H9 (cell line): ENCODE results near the gene DENR. TPM values are rescaled to one million over a fixed set of nuclear protein-coding genes. Genes with fewer than 3 reads are reported as not detected.
"Not testable (repeated sequence)": the region's sequence is repeated elsewhere in the genome, so short reads cannot be mapped to it uniquely, and the experiment has no call there.

Experiments used
- DNase-seq: peaks from one replicate; pipeline ENCODE4 v3.0.0-alpha.2; 2017
- H2AFZ ChIP-seq: one replicate; pipeline ENCODE4 v1.6.1; 2013; ENCODE audit warnings: mild to moderate bottlenecking, low read length, control low read depth, moderate library complexity
- H2AK5ac ChIP-seq: 2 replicates; pipeline ENCODE4 v1.6.1; 2013; ENCODE audit warnings: low read length, control low read depth, mixed read lengths; ENCODE audit not compliant: insufficient read length
- H2BK120ac ChIP-seq: one replicate; pipeline ENCODE4 v1.6.1; 2013; ENCODE audit warnings: low read depth, mild to moderate bottlenecking, low read length, control low read depth, inconsistent platforms; ENCODE audit not compliant: poor library complexity, severe bottlenecking
- H2BK12ac ChIP-seq: 2 replicates; pipeline ENCODE4 v1.6.1; 2013; ENCODE audit warnings: low read length, control low read depth, mixed read lengths, low read depth; ENCODE audit not compliant: insufficient read length
- H2BK15ac ChIP-seq: 2 replicates; pipeline ENCODE4 v1.6.1; 2013; ENCODE audit warnings: low read depth, low read length, control low read depth
- H2BK20ac ChIP-seq: one replicate; pipeline ENCODE4 v1.6.1; 2013; ENCODE audit warnings: low read depth, mild to moderate bottlenecking, low read length, control low read depth, inconsistent platforms; ENCODE audit not compliant: poor library complexity, severe bottlenecking
- H2BK5ac ChIP-seq: 2 replicates; pipeline ENCODE4 v1.6.1; 2013; ENCODE audit warnings: low read length, control low read depth, mixed read lengths; ENCODE audit not compliant: insufficient read length
- H3K14ac ChIP-seq: 2 replicates; pipeline ENCODE4 v1.6.1; 2013; ENCODE audit warnings: low read length, control low read depth; ENCODE audit not compliant: insufficient read depth
- H3K18ac ChIP-seq: 2 replicates; pipeline ENCODE4 v1.6.1; 2013; ENCODE audit warnings: low read depth, mild to moderate bottlenecking, mixed read lengths, low read length, control low read depth; ENCODE audit not compliant: insufficient read length
- H3K23ac ChIP-seq: 2 replicates; pipeline ENCODE4 v1.6.1; 2013; ENCODE audit warnings: low read length, control low read depth, mixed read lengths, low read depth; ENCODE audit not compliant: insufficient read length
- H3K23me2 ChIP-seq: 2 replicates; pipeline ENCODE4 v1.6.1; 2013; ENCODE audit warnings: low read depth, mild to moderate bottlenecking, mixed read lengths, low read length, control low read depth; ENCODE audit not compliant: insufficient read length, poor library complexity, severe bottlenecking
- H3K27ac ChIP-seq: 2 replicates; pipeline ENCODE4 v1.5.1; 2013; ENCODE audit warnings: low read length, control low read depth, mixed read lengths, low read depth; ENCODE audit not compliant: insufficient read length
- H3K27me3 ChIP-seq: 2 replicates; pipeline ENCODE4 v1.6.1; 2013; ENCODE audit warnings: low read length, control low read depth, inconsistent platforms; ENCODE audit not compliant: insufficient read depth
- H3K4ac ChIP-seq: 2 replicates; pipeline ENCODE4 v1.6.1; 2013; ENCODE audit warnings: low read depth, mild to moderate bottlenecking, control low read depth, inconsistent platforms, low read length, moderate library complexity
- H3K4me1 ChIP-seq: 2 replicates; pipeline ENCODE4 v1.6.1; 2013; ENCODE audit warnings: low read length, control low read depth, inconsistent platforms; ENCODE audit not compliant: insufficient read depth
- H3K4me2 ChIP-seq: 2 replicates; pipeline ENCODE4 v1.6.1; 2013; ENCODE audit warnings: low read length, control low read depth, mixed read lengths; ENCODE audit not compliant: insufficient read length, insufficient read depth
- H3K56ac ChIP-seq: 2 replicates; pipeline ENCODE4 v1.6.1; 2013; ENCODE audit warnings: low read depth, mild to moderate bottlenecking, mixed read lengths, low read length, control low read depth; ENCODE audit not compliant: insufficient read length
- H3K79me1 ChIP-seq: 2 replicates; pipeline ENCODE4 v1.6.1; 2013; ENCODE audit warnings: low read depth, mild to moderate bottlenecking, moderate library complexity, low read length, control low read depth, inconsistent platforms; ENCODE audit not compliant: insufficient read depth, poor library complexity, severe bottlenecking
- H3K79me2 ChIP-seq: 2 replicates; pipeline ENCODE4 v1.6.1; 2013; ENCODE audit warnings: low read length, control low read depth, inconsistent platforms; ENCODE audit not compliant: insufficient read depth
- H3K9ac ChIP-seq: 2 replicates; pipeline ENCODE4 v1.6.1; 2013; ENCODE audit warnings: low read length, control low read depth, mixed read lengths; ENCODE audit not compliant: insufficient read length; ENCODE audit errors: extremely low read depth
- H3K9me3 ChIP-seq: one replicate; pipeline ENCODE4 v1.6.1; 2013; ENCODE audit warnings: low read depth, low read length, inconsistent platforms; ENCODE audit not compliant: control insufficient read depth
- H3T11ph ChIP-seq: one replicate; pipeline ENCODE4 v1.6.1; 2013; ENCODE audit warnings: mild to moderate bottlenecking, low read length, control low read depth, inconsistent platforms
- H4K20me1 ChIP-seq: one replicate; pipeline ENCODE4 v1.6.1; 2013; ENCODE audit not compliant: control insufficient read depth, insufficient read length, insufficient read depth
- H4K5ac ChIP-seq: 2 replicates; pipeline ENCODE4 v1.6.1; 2013; ENCODE audit warnings: low read depth, mild to moderate bottlenecking, mixed read lengths, low read length, control low read depth; ENCODE audit not compliant: insufficient read length
- H4K8ac ChIP-seq: replicated peaks from 2 replicates; pipeline ENCODE4 v1.6.1; 2013; ENCODE audit warnings: low read length, control low read depth, mixed read lengths, low read depth; ENCODE audit not compliant: insufficient read length
- H4K91ac ChIP-seq: 2 replicates; pipeline ENCODE4 v1.6.1; 2013; ENCODE audit warnings: low read depth, mild to moderate bottlenecking, moderate library complexity, mixed read lengths, low read length, control low read depth; ENCODE audit not compliant: insufficient read length
- H3K27ac Mint-ChIP-seq, 3 experiments: 2 replicates in 2 of 3; 3 replicates in 1 of 3; pipeline ENCODE4 v1.8.0; 2020 to 2021; ENCODE audit warnings: mixed read lengths in 3 of 3, mild to moderate bottlenecking in 1 of 3, moderate library complexity in 1 of 3
- H3K27me3 Mint-ChIP-seq: 2 replicates; pipeline ENCODE4 v1.8.0; 2021; ENCODE audit warnings: low read depth, mild to moderate bottlenecking, moderate library complexity, mixed read lengths
- H3K36me3 Mint-ChIP-seq, 3 experiments: 2 replicates in 2 of 3; 3 replicates in 1 of 3; pipeline ENCODE4 v1.8.0; 2020 to 2021; ENCODE audit warnings: low read depth in 3 of 3, mixed read lengths in 3 of 3; ENCODE audit not compliant: insufficient read depth in 1 of 3
- H3K4me1 Mint-ChIP-seq, 2 experiments: 2 replicates each; pipeline ENCODE4 v1.8.0; 2020; ENCODE audit warnings: mixed read lengths in 2 of 2
- H3K4me3 Mint-ChIP-seq, 2 experiments: 2 replicates in 1 of 2; 3 replicates in 1 of 2; pipeline ENCODE4 v1.8.0; 2020 to 2021; ENCODE audit warnings: mild to moderate bottlenecking in 2 of 2, mixed read lengths in 2 of 2, moderate library complexity in 1 of 2
- H3K9me3 Mint-ChIP-seq, 2 experiments: 2 replicates in 1 of 2; 3 replicates in 1 of 2; pipeline ENCODE4 v1.8.0; 2020; ENCODE audit warnings: mild to moderate bottlenecking in 2 of 2, mixed read lengths in 2 of 2, moderate library complexity in 1 of 2
- WGBS: extraction: QIAGEN DNeasy Blood & Tissue Kit; methylation state at CpG from one replicate; pipeline ENCODE4 v1.1.7; 2013; ENCODE audit warnings: missing lambda C conversion rate, low lambda C conversion rate, mixed read lengths; ENCODE audit not compliant: insufficient read length; ENCODE audit errors: extremely low coverage; 5-methylcytosine and 5-hydroxymethylcytosine counted together
- total RNA-seq: library from RNA; stranded (reverse); gene quantifications from 2 replicates; pipeline ENCODE4 v1.2.1, GENCODE V29; 2021
- TF ChIP-seq, protein P1 (sequence below): fragments of 200-600 bp; sonication (generic); conservative IDR thresholded peaks from 3 replicates; pipeline ENCODE4 v1.8.0; 2021; ENCODE audit warnings: antibody characterized with exemption, mild to moderate bottlenecking

Gene DENR
- total RNA-seq, 1 experiment from 2014 or later, result 104 TPM

DNA sequence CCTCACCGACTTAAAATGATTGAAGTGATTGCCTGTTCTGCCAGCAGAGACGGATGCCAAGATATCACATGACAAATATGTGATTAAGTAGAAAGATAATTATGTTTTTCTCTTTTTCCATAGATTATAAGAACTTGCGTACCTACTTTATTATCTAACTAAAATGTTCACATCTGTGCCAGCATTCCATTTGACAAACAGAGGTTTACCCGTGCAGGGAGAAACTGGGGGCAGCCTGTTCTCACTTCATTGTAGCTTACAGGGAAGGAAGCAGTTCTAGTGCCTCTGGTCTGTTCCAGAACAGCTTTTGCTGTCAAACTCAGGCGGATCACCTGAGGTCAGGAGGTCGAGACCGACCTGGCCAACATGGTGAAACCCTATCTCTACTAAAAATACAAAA, 51.3 kb downstream of the DENR start:
- Histone ChIP-seq H2BK12ac (no peak overlapping the region), H3K79me2 (no peaks in the 10 kb centered on the region), H2AFZ (no peak overlapping the region), H3T11ph (no peak overlapping the region), H3K14ac (no peak overlapping the region), H2BK120ac (no peak overlapping the region), H4K91ac (no peak overlapping the region), H4K5ac (no peak overlapping the region), H3K79me1 (no peaks in the 10 kb centered on the region), H3K4ac (no peak overlapping the region), H3K27ac (no peak overlapping the region), H3K23me2 (no peaks in the 10 kb centered on the region), H3K4me2 (no peak overlapping the region), H3K56ac (no peak overlapping the region), H3K9ac (no peak overlapping the region), H4K20me1 (no peaks in the 10 kb centered on the region), H3K9me3 (no peaks in the 10 kb centered on the region), H2BK5ac (no peak overlapping the region), H3K23ac (no peak overlapping the region), H3K4me1 (no peaks in the 10 kb centered on the region), H2BK15ac (no peak overlapping the region), H2BK20ac (no peak overlapping the region), H3K18ac (no peak overlapping the region), H4K8ac (no peak overlapping the region), H2AK5ac (no peak overlapping the region), H3K27me3 (no peaks in the 10 kb centered on the region)
- no peaks in the 10 kb centered on the region for H3K9me3 Mint-ChIP-seq
- no peaks in the 10 kb centered on the region for H3K27me3 Mint-ChIP-seq
- no peaks in the 10 kb centered on the region for H3K4me1 Mint-ChIP-seq
- no peak overlapping the region; a peak in 1 of 5 replicates for H3K4me3 Mint-ChIP-seq
- DNase-seq, result no peak
- no peak overlapping the region for H3K27ac Mint-ChIP-seq
- no peaks in the 10 kb centered on the region for H3K36me3 Mint-ChIP-seq
- TF ChIP-seq, protein P1, sequence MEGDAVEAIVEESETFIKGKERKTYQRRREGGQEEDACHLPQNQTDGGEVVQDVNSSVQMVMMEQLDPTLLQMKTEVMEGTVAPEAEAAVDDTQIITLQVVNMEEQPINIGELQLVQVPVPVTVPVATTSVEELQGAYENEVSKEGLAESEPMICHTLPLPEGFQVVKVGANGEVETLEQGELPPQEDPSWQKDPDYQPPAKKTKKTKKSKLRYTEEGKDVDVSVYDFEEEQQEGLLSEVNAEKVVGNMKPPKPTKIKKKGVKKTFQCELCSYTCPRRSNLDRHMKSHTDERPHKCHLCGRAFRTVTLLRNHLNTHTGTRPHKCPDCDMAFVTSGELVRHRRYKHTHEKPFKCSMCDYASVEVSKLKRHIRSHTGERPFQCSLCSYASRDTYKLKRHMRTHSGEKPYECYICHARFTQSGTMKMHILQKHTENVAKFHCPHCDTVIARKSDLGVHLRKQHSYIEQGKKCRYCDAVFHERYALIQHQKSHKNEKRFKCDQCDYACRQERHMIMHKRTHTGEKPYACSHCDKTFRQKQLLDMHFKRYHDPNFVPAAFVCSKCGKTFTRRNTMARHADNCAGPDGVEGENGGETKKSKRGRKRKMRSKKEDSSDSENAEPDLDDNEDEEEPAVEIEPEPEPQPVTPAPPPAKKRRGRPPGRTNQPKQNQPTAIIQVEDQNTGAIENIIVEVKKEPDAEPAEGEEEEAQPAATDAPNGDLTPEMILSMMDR, result no peak
- WGBS, result no CpG with 5 or more reads among the region's 7 CpGs

GRCh38 chr12:122804957-122805356, 52.3 kb downstream of the DENR start:
- H4K5ac ChIP-seq, H3K4ac ChIP-seq, H3T11ph ChIP-seq, H3K27ac Mint-ChIP-seq, H2BK12ac ChIP-seq, H3K4me3 Mint-ChIP-seq, H2BK5ac ChIP-seq, H3K4me1 ChIP-seq, H3K4me2 ChIP-seq, H2BK20ac ChIP-seq, H4K20me1 ChIP-seq, H3K27me3 ChIP-seq, H2BK15ac ChIP-seq, DNase-seq, H3K27ac ChIP-seq, H3K18ac ChIP-seq, H4K8ac ChIP-seq, H3K27me3 Mint-ChIP-seq, H3K9me3 ChIP-seq, H3K36me3 Mint-ChIP-seq, H2AFZ ChIP-seq, H4K91ac ChIP-seq, H3K23me2 ChIP-seq, H3K79me2 ChIP-seq, H2AK5ac ChIP-seq, H3K14ac ChIP-seq, H3K79me1 ChIP-seq, H3K4me1 Mint-ChIP-seq, H3K23ac ChIP-seq, H2BK120ac ChIP-seq, H3K56ac ChIP-seq, H3K9ac ChIP-seq, H3K9me3 Mint-ChIP-seq: not testable (repeated sequence)
- WGBS, result no CpG with 5 or more reads among the region's 9 CpGs
